ENCODE data around the gene NEURL4.

GRCh38 chr17:7336240-7337175 lies 7.4 kb upstream of the NEURL4 start, which contains the start of gene ACAP1:
- no peak for TF ChIP-seq CTCF (IDR thresholded peaks at IDR 0.05; ENCODE audit: low read depth, low read length)
- 0 out of 2 replicates have a peak, but pooled peaks have one; percentile 54 for TF ChIP-seq MYC (IDR thresholded peaks at IDR 0.05; ENCODE audit: low read depth, low read length)

Data from NB4 (cell line).